IPS-18c (cell line): ENCODE data around the gene ADD3.
"Not testable (repeated sequence)": the region's sequence is repeated elsewhere in the genome, so short reads cannot be mapped to it uniquely, and the experiment has no call there.

Experiments
- H3K4me3 ChIP-seq: 2 replicates; pipeline ENCODE4 v1.7.0; 2013; ENCODE audit warnings: low read depth, mild to moderate bottlenecking, low read length, moderate library complexity; ENCODE audit not compliant: insufficient read depth
- H3K9me3 ChIP-seq: one replicate; pipeline ENCODE4 v1.6.1; 2013; ENCODE audit warnings: mild to moderate bottlenecking, low read length, moderate library complexity; ENCODE audit not compliant: control insufficient read depth, insufficient read depth

ADD3 gene

DNA sequence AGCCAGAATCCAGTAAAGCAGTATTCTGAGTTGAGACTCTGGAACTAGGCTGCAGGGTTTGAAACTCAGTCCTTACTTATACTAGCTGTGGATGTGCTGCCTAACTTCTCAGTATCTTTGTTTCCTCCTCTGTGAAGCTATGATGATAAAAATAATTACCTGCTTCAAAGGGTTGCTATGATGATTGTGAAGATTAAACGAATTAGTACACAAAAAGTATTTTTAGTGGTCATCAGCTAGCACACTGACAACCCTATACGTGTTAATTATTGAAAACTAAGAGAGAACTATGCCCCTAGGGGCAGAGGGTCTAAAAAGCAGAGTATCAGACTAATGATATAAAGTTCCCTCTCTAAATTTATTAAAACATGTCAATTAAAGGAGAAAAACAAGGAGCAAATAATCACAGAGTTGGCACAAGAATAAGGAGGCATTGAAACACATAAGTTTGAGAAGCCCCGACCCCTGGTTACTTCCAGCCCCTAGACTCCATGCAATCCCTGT is 34.4 kb upstream of the ADD3 start:
- no peaks in the 10 kb centered on the region for H3K9me3 ChIP-seq
- no peak overlapping the region for H3K4me3 ChIP-seq

DNA sequence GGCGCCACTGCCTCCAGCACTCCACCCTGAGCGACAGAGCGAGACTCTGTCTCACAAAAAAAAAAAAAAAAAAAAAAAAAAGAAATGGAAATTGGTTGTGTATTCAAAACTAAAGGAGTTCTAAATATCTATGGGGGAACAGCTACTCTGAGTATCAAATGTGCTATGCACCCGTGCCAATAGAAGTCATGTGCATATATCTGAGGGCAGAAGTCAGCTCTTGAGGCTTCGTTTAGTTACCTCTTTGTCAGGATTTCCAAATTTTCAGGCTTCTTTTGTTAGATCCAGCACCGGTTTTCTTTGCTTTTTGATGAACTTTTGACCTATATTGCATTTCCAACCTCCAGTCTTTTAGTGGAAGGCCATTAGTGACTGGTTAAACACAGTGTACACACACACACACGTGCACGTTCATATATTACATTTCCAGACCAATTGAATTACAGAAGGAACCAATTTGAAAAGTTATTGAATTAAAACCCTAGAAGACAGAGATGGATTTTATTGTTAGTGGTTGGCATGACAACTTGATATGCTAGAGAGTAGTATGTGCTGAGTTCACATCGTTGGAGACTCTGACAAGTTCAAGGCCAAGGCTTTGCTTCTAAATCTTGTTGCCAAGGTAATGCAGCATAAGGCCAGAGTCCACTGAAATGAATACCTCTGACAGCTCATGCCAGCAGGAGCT is 33.1 kb upstream of the ADD3 start:
- Histone ChIP-seq H3K4me3 (no peak overlapping the region), H3K9me3 (no peaks in the 10 kb centered on the region)

DNA sequence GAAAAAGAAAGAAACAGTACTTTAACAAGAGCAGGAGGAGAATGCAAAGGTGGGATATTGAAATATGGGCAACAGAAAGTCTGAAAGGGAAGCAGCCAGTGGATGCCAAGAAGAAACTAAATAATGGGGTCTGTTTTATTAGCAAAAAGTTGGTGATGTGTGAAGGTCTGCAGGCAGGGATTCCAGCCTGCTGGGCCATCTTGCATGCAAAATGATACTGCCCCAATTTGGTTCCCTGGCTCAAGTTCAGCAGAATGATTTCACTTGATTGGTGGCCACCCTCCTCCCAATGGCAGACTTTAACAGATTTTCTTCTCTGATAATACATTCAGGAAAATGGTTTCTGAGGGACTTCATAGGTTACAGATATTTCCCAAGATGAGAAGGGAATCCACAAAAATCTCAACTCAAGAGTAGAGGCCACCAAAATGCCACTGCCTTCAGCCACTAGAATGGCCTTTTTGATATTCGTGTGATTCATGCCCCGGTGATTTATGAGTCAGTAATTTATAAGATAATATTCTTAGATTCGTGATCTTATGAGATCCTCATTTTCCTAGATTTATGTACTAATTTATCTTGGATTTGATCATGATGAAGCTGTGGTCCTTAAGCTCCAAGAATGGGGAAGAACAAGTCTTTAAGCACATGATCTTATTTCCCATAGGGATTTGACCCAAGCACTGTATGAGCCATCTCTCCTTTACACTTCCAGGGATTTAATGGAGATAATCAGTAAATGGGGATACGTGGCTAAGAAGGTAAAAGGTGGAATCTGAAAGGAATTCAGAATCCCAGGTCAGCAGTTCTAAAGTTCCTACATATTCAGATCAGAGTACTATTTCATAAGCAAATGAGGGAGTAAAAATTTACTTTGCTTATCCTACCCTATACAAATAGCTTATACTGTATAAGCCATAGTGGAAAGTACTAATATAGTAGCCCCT is 32.3 kb upstream of the ADD3 start:
- no peak overlapping the region for H3K4me3 ChIP-seq
- no peaks in the 10 kb centered on the region for H3K9me3 ChIP-seq

DNA sequence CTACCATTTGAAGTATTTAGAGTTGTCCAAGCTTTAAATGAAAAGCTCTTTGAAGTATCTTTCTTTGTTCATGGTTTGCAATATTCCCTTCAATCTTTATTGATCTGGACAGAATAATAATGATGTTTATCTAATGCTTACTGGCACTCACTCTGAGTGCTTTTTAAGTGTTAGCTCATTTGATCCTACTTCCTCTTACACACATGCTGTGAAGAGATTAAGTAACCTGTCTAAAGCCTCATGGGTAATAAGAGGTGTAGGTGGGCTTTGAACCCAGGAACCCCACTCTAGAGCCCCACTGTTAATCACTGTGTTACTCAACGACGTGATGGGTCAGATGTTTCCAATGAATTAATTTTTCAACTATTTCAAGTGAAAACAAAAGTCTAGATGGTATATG is 31.1 kb upstream of the ADD3 start:
- no peak overlapping the region for H3K4me3 ChIP-seq
- H3K9me3 ChIP-seq: no peaks in the 10 kb centered on the region

DNA sequence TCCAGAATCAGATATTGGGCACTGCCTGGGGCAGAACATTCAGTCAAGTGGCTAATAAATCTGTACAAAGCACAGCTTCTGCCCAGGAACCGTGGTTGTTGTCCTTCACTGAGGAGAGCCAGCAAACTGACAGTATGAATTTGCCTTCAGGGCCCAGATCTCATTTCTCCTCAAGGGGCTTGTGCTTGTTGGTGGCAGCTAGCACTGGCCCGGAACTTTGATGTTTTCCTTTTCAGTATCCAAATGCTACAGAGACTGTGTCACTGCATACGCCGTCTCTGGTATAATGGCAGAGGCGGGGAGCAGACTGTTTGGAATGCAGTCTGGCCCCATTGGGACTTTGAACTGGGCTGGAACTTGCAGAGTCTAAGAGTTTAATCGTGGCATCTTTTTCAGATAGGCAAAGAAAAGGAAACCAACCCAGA is 30.4 kb upstream of the ADD3 start:
- Histone ChIP-seq H3K4me3 (no peak overlapping the region), H3K9me3 (no peaks in the 10 kb centered on the region)

DNA sequence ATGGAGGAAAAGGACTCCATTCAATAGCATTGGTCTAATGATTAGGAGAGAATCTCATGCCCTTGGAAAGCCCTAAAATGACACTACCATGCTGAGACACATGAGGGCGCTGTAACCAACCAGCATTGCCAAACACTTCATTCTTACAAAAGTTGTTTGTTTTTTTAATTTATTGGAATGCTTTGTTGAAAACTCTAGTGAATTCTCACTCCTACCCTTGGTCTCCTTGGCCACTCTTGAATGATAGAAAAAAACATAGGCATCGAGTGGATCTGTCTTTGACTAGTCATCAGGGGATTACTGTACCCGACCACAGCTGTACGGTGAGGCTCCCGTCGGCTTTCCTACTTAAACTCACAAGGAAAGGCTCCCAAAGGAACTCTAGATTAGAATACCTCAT is 29.3 kb upstream of the ADD3 start:
- H3K4me3 ChIP-seq: no peak overlapping the region

DNA sequence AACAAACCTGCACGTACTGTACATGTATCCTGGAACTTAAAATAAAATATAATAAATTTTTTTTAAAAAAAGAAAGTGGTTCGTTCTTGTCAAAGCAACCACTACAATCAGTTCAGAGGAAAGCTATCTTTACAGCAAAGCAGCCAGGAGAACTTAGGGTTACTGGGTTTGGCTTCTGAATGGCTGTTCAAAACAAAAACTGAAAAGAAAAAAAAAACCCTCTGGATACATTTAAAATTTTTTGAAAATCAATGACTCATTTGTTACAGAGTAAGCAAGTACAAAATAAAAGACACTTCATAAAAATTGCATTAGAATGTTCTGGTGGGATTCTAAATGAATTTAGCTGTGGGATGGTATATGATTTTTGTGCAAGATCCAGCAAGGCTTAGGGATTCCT is 28.6 kb upstream of the ADD3 start:
- no peak overlapping the region for H3K4me3 ChIP-seq
- no peaks in the 10 kb centered on the region for H3K9me3 ChIP-seq

More for the DNA sequence above, 29.3 kb upstream of the ADD3 start:
- no peaks in the 10 kb centered on the region for H3K9me3 ChIP-seq

DNA sequence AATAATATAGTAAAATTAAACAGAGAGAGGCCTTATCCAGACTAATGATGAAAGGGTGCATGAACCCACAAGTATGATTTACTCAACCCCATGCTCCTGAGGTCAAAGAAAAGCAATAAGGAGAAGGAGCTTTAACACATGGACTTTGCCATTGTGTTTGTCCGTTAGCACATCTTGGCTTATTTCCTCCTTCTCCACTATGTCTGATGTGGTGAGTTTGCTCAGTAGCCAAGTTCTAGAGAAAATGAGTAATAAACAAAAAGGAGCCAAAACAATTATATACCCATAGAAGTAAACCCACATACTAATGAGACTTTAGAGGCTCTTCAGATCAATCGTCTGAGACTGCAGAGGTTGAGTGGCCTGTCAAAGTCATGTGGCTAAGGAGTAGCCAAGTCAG is 26.1 kb upstream of the ADD3 start:
- no peaks in the 10 kb centered on the region for H3K9me3 ChIP-seq

DNA sequence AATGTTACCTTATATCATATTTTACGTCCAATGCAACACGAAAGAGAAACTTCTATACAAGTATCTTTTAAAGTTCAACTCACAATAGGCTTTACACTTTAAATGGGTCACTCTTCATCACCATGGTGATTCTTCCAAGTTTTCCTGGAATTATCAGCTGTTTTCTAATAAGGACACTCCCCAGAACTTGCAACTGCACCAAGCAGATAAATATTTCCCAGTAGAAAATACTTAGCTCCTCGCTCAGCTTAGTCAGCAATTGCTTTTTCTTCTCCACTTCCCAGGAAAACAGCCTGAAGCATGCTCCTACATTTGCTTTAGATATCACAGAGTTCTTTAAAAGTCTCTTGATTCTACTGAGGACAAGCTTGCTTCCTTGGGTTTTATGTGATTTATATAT is 25.7 kb upstream of the ADD3 start:
- no peaks in the 10 kb centered on the region for H3K9me3 ChIP-seq
- no peak overlapping the region for H3K4me3 ChIP-seq

More for the DNA sequence above, 26.1 kb upstream of the ADD3 start:
- H3K4me3 ChIP-seq: no peak overlapping the region

DNA sequence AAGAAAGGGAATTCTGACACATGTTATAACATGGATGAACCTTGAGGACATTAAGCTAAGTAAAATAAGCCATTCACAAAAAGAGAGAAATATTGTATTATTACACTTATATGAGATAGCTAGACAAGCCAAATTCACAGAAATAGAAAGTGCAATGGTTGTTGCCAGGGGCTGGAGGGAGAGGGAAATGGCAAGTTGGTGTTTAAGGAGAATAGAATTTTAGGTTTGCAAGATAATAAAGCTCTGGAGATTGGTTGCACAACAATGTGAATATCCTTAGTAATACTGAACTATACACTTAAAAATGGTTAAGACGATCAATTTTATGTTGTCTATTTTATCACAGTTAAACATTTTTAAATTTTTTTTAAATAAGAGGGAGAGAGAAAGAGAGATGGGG is 25.0 kb upstream of the ADD3 start:
- no peaks in the 10 kb centered on the region for H3K9me3 ChIP-seq
- H3K4me3 ChIP-seq: no peak overlapping the region

DNA sequence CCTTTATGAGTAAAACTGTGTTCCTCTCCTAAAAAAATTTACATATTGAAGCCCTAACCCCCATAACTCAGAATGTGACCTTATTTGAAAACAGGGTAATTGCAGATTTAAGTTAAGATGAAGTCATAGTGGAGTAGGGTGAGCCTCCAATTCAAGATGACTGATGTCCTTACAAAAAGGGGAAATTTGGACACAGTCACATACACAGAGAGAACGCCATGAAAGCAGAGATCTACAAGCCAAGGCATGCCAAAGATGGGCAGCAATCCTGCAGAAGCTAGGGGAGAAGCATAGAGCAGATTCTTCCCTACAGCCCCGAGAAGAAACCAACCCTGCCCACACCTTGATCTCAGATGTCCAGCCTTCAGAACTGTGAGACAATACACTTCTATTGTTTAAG is 23.8 kb upstream of the ADD3 start:
- H3K9me3 ChIP-seq: no peaks in the 10 kb centered on the region
- H3K4me3 ChIP-seq: no peak overlapping the region

DNA sequence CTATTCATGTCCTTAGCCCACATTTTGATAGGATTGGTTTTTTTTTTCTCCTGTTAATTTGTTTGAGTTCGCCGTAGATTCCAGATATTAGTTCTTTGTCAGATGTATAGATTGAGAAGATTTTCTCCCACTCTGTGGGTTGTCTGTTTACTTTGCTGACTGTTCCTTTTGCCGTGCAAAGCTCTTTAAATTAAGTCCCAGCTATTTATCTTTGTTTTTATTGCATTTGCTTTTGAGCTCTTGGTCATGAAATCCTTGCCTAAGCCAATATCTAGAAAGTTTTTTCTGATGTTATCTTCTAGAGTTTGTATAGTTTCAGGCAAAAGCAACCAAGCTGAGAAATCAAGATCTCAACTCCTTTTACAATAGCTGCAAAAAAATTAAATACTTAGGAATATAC is 22.0 kb upstream of the ADD3 start:
- H3K9me3 ChIP-seq, H3K4me3 ChIP-seq: not testable (repeated sequence)

DNA sequence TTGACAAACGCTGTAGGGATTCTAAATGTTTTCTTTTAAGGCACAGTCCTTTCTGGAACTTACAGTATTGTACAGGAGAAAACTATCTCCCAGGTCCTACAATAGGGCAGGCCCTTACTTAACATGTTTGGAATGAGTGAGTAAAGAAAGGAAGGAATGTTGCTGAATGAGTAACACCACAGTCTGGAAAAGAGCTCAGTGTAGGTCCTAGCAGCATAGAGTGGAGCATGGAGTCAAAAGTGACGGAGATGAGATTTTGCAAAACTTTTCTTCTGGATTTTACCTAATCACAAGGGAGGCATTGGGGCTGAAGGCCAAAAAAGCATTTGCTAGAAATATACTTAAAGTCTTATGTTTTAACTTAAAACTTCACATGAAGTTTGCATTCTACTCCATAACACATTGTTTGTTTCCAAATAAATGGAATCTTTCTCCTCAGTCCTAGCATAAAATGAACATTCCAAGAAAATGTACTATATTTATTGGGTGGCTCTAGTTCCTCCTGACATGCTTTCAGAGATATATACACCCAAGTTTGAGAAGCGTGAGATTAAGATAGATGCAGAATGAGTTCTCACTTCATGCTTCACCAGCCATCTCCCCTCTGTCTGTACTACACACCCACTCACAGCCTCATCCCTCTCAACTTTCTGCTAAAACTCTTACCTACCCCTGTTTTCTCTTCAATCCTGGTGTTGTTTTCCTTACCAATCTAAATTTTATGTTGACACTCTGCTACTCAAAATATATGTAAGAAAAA is 20.2 kb upstream of the ADD3 start:
- Histone ChIP-seq H3K4me3 (no peak overlapping the region), H3K9me3 (no peaks in the 10 kb centered on the region)

DNA sequence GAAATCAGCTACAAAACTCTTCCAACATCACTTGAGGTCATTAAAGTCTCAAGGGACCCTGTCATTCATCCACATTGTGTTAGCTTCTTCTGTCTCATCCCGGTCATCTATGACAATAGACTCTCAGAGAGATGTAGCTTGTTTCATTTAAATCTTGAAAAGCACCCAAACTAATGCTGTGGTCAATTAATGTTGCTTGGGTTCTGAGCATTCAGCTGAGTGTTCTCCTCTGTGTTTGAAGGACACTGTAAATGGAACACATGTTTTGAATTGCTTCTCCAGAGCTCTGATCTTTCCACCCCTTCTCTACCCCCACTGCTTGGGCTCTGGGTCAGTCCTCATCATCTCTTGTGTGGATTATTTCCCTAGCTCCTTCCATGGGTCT is 19.6 kb upstream of the ADD3 start:
- no peaks in the 10 kb centered on the region for H3K9me3 ChIP-seq
- H3K4me3 ChIP-seq: no peak overlapping the region

DNA sequence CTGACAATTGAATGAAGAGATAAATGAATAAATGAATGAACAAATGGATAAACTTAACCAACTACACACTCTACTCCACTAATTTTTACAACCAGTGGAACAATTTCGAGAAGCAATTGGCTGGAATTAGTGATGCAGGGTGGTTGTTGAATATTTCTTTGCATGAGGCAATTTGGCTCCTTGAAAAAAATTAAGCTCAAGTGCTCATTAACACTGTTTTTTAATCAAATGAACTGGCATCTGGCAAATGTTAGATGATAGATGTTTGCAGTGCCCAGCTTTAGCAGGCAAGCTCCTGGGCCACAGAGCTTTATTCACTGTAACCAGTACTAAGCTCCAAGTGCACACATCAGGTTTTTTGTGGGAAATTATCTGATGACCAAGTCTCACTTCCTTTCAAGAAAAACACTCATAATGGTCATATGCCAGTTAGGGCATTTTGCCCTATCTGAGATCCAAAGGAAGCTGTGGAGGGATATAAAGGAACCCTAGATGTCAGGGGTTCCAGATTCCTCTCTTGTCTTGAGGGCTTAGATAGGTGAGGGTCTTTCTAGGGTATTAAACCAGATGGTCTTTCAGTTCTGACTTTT is 16.4 kb upstream of the ADD3 start:
- H3K9me3 ChIP-seq: no peaks in the 10 kb centered on the region
- H3K4me3 ChIP-seq: no peak overlapping the region

DNA sequence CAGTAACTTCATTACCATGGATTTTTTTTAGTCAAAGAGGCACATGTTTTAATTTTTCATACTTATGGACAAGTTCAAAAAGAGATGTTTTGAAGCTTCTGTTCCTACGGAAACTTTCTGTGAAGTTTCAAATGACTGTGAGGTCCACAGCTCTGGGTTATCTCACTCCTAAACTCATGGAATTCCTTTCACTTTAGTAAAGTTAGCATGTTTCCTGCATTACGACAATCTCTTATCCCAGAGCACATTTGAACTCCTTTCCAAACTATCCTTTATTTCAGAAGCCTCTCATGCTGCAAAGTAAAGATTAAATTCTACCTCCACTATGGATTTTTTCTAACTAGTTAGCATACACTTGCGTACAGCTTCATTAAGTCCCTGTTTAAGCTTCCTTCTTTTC is 15.3 kb upstream of the ADD3 start:
- no peak overlapping the region for H3K4me3 ChIP-seq
- no peaks in the 10 kb centered on the region for H3K9me3 ChIP-seq

DNA sequence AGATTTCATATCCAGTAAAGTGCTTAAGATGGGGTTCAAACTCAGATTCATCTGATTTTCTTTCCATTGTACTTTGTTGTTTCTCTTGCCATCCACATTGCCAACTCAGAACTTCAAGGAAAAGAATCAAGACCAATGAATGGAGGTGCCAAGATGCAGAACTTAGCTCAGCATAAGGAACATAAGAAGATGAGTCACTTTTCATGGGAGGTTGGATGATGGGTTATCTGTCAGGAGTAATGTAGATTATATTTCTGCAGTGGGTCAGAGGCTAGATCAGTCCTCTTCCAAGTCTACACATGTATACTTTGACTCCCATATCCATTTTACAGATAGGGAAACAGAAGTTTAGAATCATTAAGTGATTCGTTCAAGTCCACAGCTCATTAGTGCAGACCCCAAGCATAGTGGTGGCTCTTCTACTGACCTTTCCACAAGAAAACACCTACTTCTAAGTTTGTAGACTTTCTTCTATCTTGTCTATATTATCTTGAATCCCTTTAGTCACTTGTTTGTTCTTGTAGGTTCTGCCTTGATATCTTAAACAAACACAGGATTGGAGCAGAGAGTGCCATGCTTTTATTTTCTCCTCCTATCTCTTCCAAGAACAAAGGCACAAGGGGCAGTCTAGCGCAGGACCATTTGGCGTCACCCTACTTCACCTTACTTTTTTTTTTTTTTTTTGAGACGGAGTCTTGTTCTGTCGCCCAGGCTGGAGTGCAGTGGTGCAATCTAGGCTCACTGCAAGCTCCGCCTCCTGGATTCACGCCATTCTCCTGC is 14.0 kb upstream of the ADD3 start:
- no peaks in the 10 kb centered on the region for H3K9me3 ChIP-seq
- H3K4me3 ChIP-seq: no peak overlapping the region
